UCSD-AML1 (cell line): ENCODE results near the gene PAPPA2.
"Not testable (repeated sequence)": the region's sequence is repeated elsewhere in the genome, so short reads cannot be mapped to it uniquely, and the experiment has no call there.

ENCODE experiments used
- DNase-seq: peaks from one replicate; lab custom pipeline; 2025; ENCODE audit not compliant: unreplicated experiment; lab: John Stamatoyannopoulos, UW

PAPPA2 gene

GRCh38 chr1:176462674-176463378 is at the start of gene PAPPA2:
Gene PAPPA2 (plus strand): TSS chr1:176463175. CDS start chr1:176556323, 93,148 bp downstream.
- no peak for DNase-seq

GRCh38 chr1:176416777-176417176 is 46.2 kb upstream of the PAPPA2 start:
- DNase-seq, result no peak

GRCh38 chr1:176419608-176420007 is 43.4 kb upstream of the PAPPA2 start:
- DNase-seq, result not testable (repeated sequence)

GRCh38 chr1:176434234-176434633 is 28.7 kb upstream of the PAPPA2 start:
- DNase-seq, result no peak

- no peak for DNase-seq
These were observed 26.7 kb upstream of the PAPPA2 start for GRCh38 chr1:176436251-176436650.

GRCh38 chr1:176440176-176440575 is 22.8 kb upstream of the PAPPA2 start:
- DNase-seq, result no peak

GRCh38 chr1:176444286-176444685 is 18.7 kb upstream of the PAPPA2 start:
- no peak for DNase-seq

GRCh38 chr1:176445402-176445801 is 17.6 kb upstream of the PAPPA2 start:
- DNase-seq, result no peak

GRCh38 chr1:176448340-176448739 is 14.6 kb upstream of the PAPPA2 start:
- DNase-seq, result no peak

GRCh38 chr1:176450526-176450925 is 12.4 kb upstream of the PAPPA2 start:
- no peak for DNase-seq

- DNase-seq, result not testable (repeated sequence)
These were observed 11.2 kb upstream of the PAPPA2 start for GRCh38 chr1:176451741-176452140.

- no peak for DNase-seq
These were observed 6.2 kb upstream of the PAPPA2 start for GRCh38 chr1:176456795-176457194.

- no peak for DNase-seq
These were observed 2.2 kb upstream of the PAPPA2 start for GRCh38 chr1:176460544-176461336.

- no peak for DNase-seq
These were observed 1.4 kb upstream of the PAPPA2 start for GRCh38 chr1:176461576-176461975.

- no peak for DNase-seq
These were observed 3.5 kb downstream of the PAPPA2 start for GRCh38 chr1:176466514-176466913.

- no peak for DNase-seq
These were observed 6.6 kb downstream of the PAPPA2 start for GRCh38 chr1:176469450-176470010.

GRCh38 chr1:176471338-176472121 is 8.6 kb downstream of the PAPPA2 start:
- DNase-seq, result no peak

GRCh38 chr1:176479971-176480370 is 17.0 kb downstream of the PAPPA2 start:
- DNase-seq, result no peak

GRCh38 chr1:176480750-176481149 is 17.8 kb downstream of the PAPPA2 start:
- no peak for DNase-seq

- no peak for DNase-seq
These were observed 22.1 kb downstream of the PAPPA2 start for GRCh38 chr1:176485083-176485482.

- no peak for DNase-seq
These were observed 31.5 kb downstream of the PAPPA2 start for GRCh38 chr1:176494436-176494835.
